GM12872 (cell line): ENCODE measurements around the gene C4orf17.

Experiments
- TF ChIP-seq, protein P1 (sequence below): IDR thresholded peaks from 3 replicates; pipeline ENCODE4 v1.5.1; 2011; ENCODE audit warnings: low read depth, mild to moderate bottlenecking, low read length, moderate library complexity; ENCODE audit not compliant: insufficient read depth

Gene C4orf17

DNA sequence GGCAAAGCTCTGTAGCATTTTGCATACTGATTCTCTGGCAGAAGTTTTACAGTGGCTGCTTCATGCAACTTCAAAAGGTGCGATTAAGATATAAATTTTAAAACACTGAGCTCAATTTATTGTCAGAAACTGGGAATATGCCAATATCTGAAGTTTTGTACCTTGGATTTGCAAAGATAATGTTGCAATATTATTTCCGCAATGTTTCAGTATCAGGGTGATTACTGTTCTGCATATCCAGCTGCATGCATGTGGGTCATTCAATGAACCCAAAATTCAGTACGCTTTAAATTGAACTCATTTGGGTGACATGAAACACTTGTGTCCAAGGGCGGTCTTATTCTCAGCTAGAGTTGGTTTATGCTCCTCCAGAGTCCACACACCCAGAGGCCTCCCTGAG, 26.9 kb downstream of the C4orf17 start:
- TF ChIP-seq, protein P1, sequence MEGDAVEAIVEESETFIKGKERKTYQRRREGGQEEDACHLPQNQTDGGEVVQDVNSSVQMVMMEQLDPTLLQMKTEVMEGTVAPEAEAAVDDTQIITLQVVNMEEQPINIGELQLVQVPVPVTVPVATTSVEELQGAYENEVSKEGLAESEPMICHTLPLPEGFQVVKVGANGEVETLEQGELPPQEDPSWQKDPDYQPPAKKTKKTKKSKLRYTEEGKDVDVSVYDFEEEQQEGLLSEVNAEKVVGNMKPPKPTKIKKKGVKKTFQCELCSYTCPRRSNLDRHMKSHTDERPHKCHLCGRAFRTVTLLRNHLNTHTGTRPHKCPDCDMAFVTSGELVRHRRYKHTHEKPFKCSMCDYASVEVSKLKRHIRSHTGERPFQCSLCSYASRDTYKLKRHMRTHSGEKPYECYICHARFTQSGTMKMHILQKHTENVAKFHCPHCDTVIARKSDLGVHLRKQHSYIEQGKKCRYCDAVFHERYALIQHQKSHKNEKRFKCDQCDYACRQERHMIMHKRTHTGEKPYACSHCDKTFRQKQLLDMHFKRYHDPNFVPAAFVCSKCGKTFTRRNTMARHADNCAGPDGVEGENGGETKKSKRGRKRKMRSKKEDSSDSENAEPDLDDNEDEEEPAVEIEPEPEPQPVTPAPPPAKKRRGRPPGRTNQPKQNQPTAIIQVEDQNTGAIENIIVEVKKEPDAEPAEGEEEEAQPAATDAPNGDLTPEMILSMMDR: no peak

DNA sequence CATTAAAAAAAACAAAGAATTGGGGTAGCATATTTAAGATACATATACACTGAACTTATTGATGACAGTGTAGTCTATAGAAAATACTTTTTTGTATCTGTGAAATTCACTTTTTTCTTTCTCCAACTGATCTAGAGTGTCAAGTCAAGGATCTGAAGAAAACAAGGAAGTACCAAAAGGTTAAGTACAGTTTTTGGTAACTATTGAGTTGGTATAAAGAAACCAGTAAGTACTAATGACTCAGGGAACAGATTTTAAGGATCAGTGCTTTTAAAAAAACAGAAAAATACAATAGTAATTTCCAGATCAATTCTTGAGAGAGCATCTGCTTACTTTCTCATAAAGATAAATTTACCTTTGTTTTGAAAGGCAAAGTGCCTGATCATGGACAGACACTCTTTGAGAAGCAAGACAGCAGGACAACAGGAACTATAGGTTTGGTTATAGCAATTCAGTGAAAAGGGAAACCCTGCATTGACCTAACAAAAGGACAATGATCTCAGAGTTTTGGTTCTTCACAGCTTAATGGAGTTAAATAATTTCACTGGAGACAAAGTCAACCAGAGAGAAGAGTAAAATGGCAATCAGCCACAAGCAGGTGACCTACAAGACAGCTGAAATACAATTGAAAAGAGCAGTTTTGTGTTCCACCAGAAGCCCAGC, 29.6 kb downstream of the C4orf17 start:
- TF ChIP-seq, protein P1: no peak

DNA sequence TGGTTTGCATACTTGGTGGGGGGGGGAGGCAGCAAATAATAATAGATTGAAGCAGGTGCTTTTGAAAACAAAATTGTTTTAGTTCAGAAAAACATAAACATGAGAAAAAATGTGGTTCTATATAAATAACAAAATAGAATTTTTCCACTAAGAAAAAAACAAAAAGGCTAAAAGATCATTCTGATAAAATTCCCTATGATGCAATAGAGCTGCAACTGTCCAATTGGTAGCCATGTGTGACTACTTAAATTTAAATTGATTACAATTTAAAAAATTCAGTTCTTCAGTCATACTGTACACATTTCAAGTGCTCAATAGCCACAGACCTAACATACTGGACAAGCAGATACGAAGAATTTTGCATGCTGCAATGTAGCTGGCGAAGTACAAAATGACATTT, 42.1 kb downstream of the C4orf17 start:
- TF ChIP-seq, protein P1: no peak

DNA sequence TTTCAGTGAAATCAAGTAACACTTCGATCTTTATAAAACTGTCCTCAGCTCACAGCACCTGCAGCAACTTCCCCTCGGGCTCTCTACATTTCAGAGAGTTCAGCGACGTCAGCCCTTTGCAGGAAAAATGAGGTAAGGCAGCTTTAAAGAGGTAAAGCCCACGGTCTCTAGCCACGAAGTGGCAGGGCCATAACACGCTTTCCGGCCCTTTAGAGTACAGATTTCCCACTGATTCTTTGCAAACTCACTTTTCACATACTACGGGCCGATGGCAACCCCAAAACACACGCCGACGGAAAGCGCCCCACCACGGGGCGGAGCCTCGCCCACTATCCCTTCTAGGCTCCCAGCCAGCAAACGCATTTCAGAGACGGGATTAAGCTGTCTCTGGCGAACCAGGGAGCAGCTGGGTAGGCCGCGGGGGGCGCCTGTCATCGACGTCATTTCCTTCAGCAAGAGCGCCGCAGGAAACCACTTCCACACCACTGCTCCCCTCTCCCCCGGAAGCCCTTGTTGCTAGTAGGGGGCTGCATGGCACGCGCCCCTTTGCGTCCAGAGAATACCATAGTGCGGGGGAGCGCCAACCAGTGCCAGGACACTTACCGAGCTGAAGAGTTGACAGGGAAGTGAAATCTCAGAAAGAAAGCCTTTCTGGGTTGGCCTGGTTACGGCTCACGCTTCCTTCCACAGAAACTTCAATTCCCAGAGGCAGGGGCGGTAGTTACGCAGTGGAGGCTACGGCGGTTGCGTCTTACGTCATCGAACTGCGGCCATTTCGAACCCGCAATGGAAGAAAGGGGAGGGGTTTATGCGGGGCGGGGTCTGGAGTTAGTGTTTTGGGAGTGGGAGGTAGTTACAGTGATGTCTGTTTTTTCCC, 52.7 kb downstream of the C4orf17 start, which contains the start of gene TRMT10A:
Gene TRMT10A (minus strand): TSS at position 730 of the 877 bp plus-strand sequence. CDS start 4,701 bp downstream, outside the sequence.
- TF ChIP-seq, protein P1: no peak

DNA sequence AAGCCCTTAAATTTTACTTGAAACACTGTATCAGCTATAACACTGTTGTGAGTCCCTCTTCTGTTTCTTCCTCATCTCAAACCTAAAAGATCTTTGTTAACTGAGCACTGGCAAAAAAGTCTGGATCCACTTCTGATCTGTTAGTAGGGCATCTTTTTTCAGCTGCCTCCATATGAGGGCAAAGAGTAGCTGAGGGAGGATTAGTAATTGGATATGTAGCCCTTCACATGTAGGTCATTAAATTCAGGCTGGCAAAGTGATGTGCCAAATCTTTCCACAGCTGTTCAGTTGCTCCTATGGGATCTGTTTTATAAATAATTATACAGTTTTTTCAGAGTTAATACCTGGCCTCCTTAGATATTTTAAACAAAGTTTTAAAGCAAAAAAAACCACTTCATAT, 54.1 kb downstream of the C4orf17 start:
- TF ChIP-seq, protein P1: no peak

DNA sequence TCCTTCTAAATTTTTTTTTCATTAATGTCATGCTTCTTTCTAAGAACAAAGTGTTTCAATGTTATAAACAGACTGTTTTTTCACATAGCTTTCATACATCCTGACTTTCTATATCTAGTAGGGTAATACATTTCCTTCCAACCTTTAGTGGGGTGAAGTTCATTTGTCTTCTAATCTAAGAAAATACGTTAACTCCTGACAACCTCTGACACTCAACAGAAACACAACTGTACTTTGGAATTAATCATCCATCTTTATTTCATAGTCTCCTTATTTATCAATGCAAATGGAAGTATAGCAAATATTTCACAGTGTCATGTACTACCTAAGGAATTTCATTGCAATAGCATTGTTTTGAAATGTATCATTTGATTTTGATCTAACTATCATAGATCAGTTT, 61.1 kb downstream of the C4orf17 start:
- TF ChIP-seq, protein P1: no peak

DNA sequence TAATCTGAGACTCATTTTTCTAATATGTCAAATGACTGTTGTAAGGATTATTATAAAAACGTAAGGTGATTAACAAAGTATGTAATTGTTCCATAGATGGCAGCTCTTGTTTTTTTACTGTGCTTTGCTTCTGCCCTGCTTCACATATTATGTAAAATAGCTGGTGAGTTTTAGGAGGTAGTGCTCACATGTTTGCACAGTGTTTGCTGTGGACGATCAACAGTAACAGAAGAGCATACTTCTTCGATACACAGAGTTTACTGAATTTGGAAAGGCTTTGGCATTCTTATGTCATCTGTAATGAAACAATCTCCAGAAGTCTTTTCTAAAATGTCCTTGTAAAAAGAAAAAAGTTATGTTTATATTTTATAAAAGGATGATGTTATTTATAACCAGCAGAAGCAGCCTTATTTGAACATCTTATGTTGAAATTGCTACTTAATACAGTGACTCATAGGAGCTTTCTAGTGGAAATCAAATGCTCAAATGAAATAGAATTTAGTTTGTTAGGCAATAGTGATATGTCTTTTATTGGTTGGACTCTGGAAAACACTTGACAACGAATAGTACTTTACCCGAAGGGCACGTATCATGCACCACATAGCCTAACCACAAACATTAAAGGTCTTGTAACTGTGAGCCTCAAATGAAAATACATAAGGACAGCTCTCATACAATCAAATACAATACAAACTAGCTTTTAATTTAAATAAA, 61.9 kb downstream of the C4orf17 start:
- TF ChIP-seq, protein P1: no peak
